ENCODE data around the gene MRPS21. TPM values are rescaled to one million over a fixed set of nuclear protein-coding genes. Genes with fewer than 3 reads are reported as not detected.
"Not testable (repeated sequence)": the region's sequence is repeated elsewhere in the genome, so short reads cannot be mapped to it uniquely, and the experiment has no call there.

The MRPS21 gene
- total RNA-seq, 1 donor from 2014 or later, result 46.1 TPM

DNA sequence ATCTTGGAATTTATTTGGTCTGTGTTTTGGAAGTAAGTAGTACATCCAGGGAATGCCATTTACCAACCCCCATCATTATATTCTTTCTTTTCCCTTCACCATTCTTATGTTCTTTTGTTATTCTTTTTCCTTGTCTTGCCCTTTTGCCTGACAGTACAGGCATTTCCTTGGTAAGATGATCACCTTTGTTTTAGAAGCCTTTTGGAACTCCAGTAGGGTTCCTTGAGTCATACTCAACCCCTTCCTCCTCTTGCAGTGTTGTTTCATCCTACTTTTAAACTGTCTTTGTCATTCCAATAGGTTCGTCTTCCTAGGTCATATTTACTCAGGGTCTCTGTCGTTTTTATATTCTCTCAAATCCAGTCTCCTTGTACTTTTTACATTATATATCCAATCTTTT is 9.2 kb downstream of the MRPS21 start:
- Histone ChIP-seq H3K36me3 (peaks cover 64% of the 10 kb centered on the region), H3K4me1 (no peaks in the 10 kb centered on the region)

DNA sequence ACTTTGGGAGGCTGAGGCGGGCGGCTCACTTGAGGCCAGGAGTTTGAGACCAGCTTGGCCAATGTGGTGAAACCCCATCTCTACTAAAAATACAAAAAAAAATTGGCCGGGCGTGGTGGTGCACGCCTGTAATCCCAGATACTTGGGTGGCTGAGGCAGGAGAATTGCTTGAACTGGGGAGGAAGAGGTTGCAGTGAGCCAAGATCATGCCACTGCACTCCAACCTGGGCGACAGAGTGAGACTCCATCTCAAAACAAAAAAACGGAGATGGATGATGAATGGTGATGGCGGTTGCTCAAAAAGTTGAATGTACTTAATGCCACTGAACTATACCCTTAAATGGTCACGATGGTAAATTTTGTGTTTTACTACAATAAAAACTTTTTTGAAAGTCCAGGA is 14.9 kb downstream of the MRPS21 start:
- H3K27ac ChIP-seq; H3K4me1 ChIP-seq; H3K4me3 ChIP-seq; ATAC-seq; intact Hi-C loops (cut with DNase I); H3K27me3 ChIP-seq; H3K9me3 ChIP-seq; DNase-seq: not testable (repeated sequence)
- H3K36me3 ChIP-seq, result peaks cover 19% of the 10 kb centered on the region

More for the DNA sequence above, 9.2 kb downstream of the MRPS21 start:
- DNase-seq, result no peak
- TF ChIP-seq CTCF (IDR thresholded peaks at IDR 0.05), result no peak
- H3K4me3 ChIP-seq, result no peak overlapping the region
- intact Hi-C loops (cut with DNase I), result no loop called here
- ATAC-seq, result no peak
- no peak overlapping the region for H3K27ac ChIP-seq
- H3K27me3 ChIP-seq, result no peaks in the 10 kb centered on the region
- H3K9me3 ChIP-seq, result no peaks in the 10 kb centered on the region

- no peak for DNase-seq
- TF ChIP-seq CTCF (IDR thresholded peaks at IDR 0.05), result no peak
Measured at GRCh38 chr1:150309758-150310508, 16.3 kb downstream of the MRPS21 start.

GRCh38 chr1:150311762-150312161 is 18.1 kb downstream of the MRPS21 start:
- no peak for TF ChIP-seq CTCF (IDR thresholded peaks at IDR 0.05)
- ATAC-seq, result no peak
- intact Hi-C loops (cut with DNase I), result no loop called here
- H3K27me3 ChIP-seq, result no peaks in the 10 kb centered on the region
- DNase-seq, result no peak
- H3K27ac ChIP-seq, result no peak overlapping the region
- H3K9me3 ChIP-seq, result no peaks in the 10 kb centered on the region
- peaks cover 9% of the 10 kb centered on the region for H3K36me3 ChIP-seq
- no peaks in the 10 kb centered on the region for H3K4me1 ChIP-seq
- H3K4me3 ChIP-seq, result no peak overlapping the region

More at GRCh38 chr1:150309758-150310508, 16.3 kb downstream of the MRPS21 start:
- no peak for ATAC-seq
- H3K27ac ChIP-seq, result no peak overlapping the region
- H3K4me1 ChIP-seq, result no peaks in the 10 kb centered on the region
- no peaks in the 10 kb centered on the region for H3K9me3 ChIP-seq
- intact Hi-C loops (cut with DNase I), result no loop called here
- peaks cover 19% of the 10 kb centered on the region for H3K36me3 ChIP-seq
- H3K27me3 ChIP-seq, result no peaks in the 10 kb centered on the region
- H3K4me3 ChIP-seq, result no peak overlapping the region

DNA sequence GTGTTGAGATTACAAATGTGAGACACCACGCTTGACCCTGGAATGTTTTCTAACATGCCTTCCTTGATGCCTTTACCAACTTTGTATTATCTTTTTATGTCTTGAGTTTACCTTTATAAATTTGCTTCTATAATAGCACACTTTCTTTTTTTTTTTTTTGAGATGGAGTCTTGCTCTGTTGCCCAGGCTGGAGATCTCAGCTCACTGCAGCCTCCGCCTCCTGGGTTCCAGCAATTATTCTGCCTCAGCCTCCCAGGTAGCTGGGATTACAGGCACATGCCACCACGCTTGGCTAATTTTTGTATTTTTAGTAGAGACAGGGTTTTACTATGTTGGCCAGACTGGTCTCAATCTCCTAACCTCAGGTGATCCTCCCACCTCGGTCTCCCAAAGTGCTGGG is 21.0 kb downstream of the MRPS21 start:
- intact Hi-C loops (cut with DNase I); ATAC-seq; H3K9me3 ChIP-seq; H3K36me3 ChIP-seq; DNase-seq; H3K4me1 ChIP-seq; H3K27me3 ChIP-seq; H3K27ac ChIP-seq; H3K4me3 ChIP-seq: not testable (repeated sequence)

DNA sequence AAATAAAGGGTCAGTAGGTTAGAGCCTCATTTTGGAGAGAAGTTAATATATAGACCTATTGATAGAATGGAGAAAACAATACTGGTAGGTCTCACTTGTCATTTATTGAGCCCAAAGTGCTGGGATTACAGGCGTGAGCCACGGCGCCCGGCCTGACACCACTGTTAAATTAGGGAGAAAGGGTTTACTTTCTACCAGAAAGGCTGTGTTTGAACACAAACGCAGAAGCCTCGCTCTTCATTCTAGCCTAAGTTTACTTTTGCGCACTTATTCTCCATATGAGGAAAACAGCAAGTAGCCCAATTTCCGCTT is 27.0 kb downstream of the MRPS21 start:
- Histone ChIP-seq H3K36me3 (peaks cover 12% of the 10 kb centered on the region), H3K4me3 (peak overlapping the region; percentile 88), H3K27me3 (no peaks in the 10 kb centered on the region), H3K9me3 (no peaks in the 10 kb centered on the region), H3K4me1 (peaks cover 10% of the 10 kb centered on the region), H3K27ac (peak overlapping the region; percentile 94)
- no peak for TF ChIP-seq CTCF (IDR thresholded peaks at IDR 0.05)
- no peak for DNase-seq
- no peak for ATAC-seq
- intact Hi-C loops (cut with DNase I), result no loop called here

GRCh38 chr1:150321826-150322166 is 28.1 kb downstream of the MRPS21 start:
- peaks cover 10% of the 10 kb centered on the region for H3K4me1 ChIP-seq
- no peak for TF ChIP-seq CTCF (IDR thresholded peaks at IDR 0.05)
- H3K27me3 ChIP-seq, result no peaks in the 10 kb centered on the region
- intact Hi-C loops (cut with DNase I), result no loop called here
- DNase-seq (no peak), ATAC-seq (no peak)
- peak overlapping the region; percentile 94 for H3K27ac ChIP-seq
- peaks cover 24% of the 10 kb centered on the region for H3K36me3 ChIP-seq
- no peaks in the 10 kb centered on the region for H3K9me3 ChIP-seq
- H3K4me3 ChIP-seq, result peak overlapping the region; percentile 88

Measured in upper lobe of right lung (tissue), 1 donor.